Measurements from ENCODE around the gene EFNA3. TPM values are rescaled to one million over a fixed set of nuclear protein-coding genes. Genes with fewer than 3 reads are reported as not detected.
"Not testable (repeated sequence)": the region's sequence is repeated elsewhere in the genome, so short reads cannot be mapped to it uniquely, and the experiment has no call there.

The EFNA3 gene
- polyA plus RNA-seq, 6 donors from 2014 or later, result 0.54 to 2.9 (median 2.1) TPM; not detected in 1

DNA sequence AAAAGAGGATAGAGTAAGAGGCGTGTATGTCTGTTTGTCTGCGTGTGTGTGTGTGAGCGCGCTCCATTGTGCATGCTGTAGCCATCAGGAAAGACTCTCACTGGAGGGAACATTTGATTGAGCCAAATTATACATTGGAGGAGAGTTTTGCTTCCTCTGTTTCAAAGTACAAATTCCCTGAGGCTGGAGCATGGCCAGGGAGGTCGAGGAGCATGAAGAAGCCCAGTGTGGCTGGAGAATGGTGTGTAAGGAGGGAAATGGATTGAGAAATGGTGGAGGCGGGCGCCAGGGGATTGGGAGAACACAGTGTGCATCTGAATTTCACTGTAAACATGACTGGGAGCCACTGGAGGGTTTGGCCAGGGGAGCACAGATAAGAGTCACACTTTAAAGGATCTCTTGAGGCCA is 27.0 kb downstream of the EFNA3 start:
- H3K4me1 Mint-ChIP-seq, result no peaks in the 10 kb centered on the region
- H3K27ac Mint-ChIP-seq, result no peak overlapping the region
- no peak overlapping the region for H3K4me3 Mint-ChIP-seq

DNA sequence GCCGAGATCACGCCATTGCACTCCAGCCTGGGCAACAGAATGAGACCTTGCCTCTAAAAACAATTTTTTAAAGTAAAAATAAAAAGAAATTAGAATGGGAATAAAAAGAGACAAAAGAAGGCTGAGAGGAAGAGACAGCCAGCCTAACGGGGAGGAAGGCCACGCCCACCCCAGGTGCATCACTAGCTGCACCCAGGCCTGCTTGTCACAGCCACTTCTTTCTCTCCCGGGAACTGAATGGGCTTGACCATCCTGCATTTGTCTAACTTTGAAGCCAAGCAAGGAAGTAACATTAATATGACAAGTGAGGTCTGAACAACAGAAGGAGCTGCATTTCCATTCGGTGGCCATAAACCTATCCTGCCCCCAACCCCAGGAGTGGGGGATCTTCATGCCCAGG is 28.2 kb downstream of the EFNA3 start:
- H3K27me3 Mint-ChIP-seq, result peaks cover 0 to 6% (median 0%) of the 10 kb centered on the region in 3 donors
- H3K27ac Mint-ChIP-seq, result no peak overlapping the region
- ATAC-seq (ENCODE audit: low read depth in 2 of 2), result no peak
- H3K36me3 Mint-ChIP-seq, result no peaks in the 10 kb centered on the region
- no peak for DNase-seq
- H3K9me3 Mint-ChIP-seq, result no peaks in the 10 kb centered on the region
- H3K4me3 Mint-ChIP-seq, result no peak overlapping the region
- no peaks in the 10 kb centered on the region for H3K4me1 Mint-ChIP-seq

More for the DNA sequence above, 27.0 kb downstream of the EFNA3 start:
- Mint-ChIP-seq H3K9me3 (no peaks in the 10 kb centered on the region), H3K27me3 (no peaks in the 10 kb centered on the region), H3K36me3 (no peaks in the 10 kb centered on the region)
- no peak for DNase-seq
- no peak for ATAC-seq (ENCODE audit: low read depth in 2 of 2)

DNA sequence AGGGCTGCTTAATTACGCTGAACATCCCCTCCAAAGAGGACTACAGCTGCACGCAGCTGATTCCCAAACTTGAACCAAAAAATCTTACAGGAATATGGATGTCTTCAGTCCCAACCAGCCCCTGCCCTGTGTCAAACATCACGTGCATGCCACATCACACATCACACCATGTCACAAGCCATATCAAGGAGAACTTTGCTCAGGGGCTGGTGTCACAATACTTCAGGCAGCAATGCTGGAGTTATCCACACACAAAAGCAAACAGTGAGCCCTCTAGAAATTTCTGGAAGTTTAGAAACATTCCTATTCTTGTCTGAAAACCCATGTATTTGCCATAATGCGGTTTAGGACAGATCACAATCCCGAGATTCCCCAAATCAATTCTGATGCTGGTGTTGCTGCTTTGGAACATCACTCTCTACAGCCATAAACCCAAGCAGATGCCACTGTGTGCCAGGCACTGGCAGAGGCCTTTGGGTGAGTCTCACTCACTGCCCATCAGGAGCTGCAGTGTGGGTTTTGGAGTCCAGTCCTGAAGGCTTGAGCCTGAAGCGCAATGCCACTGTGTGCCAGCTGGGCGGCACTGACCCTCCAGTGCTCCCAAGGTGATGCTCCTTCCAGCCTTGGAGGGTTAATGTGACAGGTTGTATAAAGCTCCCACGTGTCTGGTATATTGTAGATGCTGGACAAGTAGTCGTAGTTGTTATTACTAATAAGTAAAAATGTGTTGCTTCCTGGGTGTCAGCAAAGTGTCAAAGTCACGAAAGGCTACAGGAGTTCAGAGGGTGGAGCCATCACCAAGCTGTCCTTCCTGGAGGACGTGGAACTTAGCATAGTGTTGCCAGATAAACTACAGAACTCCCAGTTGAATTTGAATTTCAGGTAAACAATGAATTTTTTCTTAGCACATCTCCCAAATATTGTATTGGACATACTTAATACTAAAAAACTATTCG is 28.9 kb downstream of the EFNA3 start:
- DNase-seq (no peak), ATAC-seq (ENCODE audit: low read depth in 2 of 2) (no peak)
- Mint-ChIP-seq H3K9me3 (no peaks in the 10 kb centered on the region), H3K27ac (peak overlapping the region in 1 of 6 donors; percentile 74), H3K36me3 (no peaks in the 10 kb centered on the region), H3K27me3 (peaks cover 0 to 6% (median 0%) of the 10 kb centered on the region in 3 donors), H3K4me3 (no peak overlapping the region), H3K4me1 (no peaks in the 10 kb centered on the region)

DNA sequence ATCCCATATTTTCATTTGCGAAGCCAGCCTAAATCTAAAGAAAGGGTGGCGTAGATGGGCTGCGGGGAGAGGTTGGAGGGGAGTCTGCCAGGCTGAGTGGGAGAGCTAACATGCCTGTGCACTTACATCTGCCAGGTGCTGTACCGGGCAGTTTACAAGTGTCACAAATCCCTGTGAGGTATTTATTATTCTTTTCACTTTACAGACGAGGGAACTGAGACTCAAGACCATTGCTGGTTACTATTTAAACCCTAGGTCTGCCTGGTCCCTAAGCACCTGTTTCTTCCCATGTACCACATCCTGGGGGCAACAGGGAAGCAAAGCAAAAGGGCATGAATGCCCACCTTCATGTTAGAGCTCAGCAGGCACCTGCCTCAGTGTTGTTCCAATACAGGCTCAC is 29.7 kb downstream of the EFNA3 start:
- Mint-ChIP-seq H3K36me3 (no peaks in the 10 kb centered on the region), H3K27me3 (peaks cover 0 to 6% (median 0%) of the 10 kb centered on the region in 3 donors), H3K9me3 (no peaks in the 10 kb centered on the region), H3K27ac (no peak overlapping the region), H3K4me1 (no peaks in the 10 kb centered on the region), H3K4me3 (no peak overlapping the region)
- ATAC-seq (ENCODE audit: low read depth in 2 of 2) (no peak), DNase-seq (no peak)

DNA sequence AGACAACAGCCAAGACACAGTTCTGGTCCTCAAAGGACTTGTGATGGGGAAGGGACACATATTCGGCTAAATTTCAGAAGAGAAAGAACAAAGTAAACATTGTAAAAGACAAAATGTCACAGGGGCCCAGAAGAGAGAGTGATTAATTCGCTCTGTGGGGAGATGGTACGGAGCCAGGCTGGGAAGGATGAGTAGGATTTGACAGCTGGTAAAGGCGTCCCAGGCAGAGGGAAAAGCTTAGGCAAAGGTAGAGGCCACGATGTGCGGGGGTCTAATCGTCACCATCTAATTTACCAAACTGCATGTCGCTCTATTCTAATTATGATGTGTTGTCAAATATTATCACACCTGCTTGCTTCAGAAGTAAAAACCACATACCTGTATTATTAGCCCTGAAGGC is 31.7 kb downstream of the EFNA3 start:
- no peak overlapping the region for H3K4me3 Mint-ChIP-seq
- DNase-seq, result no peak
- H3K36me3 Mint-ChIP-seq, result no peaks in the 10 kb centered on the region
- no peaks in the 10 kb centered on the region for H3K4me1 Mint-ChIP-seq
- H3K9me3 Mint-ChIP-seq, result no peaks in the 10 kb centered on the region
- H3K27me3 Mint-ChIP-seq, result peaks cover 0 to 6% (median 0%) of the 10 kb centered on the region in 3 donors
- no peak for ATAC-seq (ENCODE audit: low read depth in 2 of 2)
- H3K27ac Mint-ChIP-seq, result peak overlapping the region in 1 of 6 donors; percentile 87

DNA sequence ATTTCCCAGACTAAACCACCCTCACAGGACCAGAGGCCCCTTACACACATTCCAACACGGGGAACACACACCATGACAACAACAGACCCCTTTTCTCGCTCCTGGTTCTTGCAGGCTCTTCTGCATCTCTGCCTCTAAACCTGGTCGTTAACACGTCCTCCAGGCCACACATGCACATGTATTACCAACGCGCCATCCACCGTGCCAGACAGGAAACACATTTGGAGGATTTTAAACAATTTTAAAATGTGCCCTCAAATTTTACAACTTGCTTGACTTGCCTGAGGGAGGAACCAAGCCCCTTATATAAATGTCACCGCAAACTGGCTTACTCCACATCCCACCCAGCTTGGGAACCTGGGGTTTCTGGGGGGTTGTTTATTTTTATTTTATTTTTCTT is 32.2 kb downstream of the EFNA3 start:
- Mint-ChIP-seq H3K9me3 (no peaks in the 10 kb centered on the region), H3K4me1 (no peaks in the 10 kb centered on the region), H3K27me3 (peaks cover 0 to 6% (median 0%) of the 10 kb centered on the region in 3 donors), H3K27ac (no peak overlapping the region), H3K4me3 (no peak overlapping the region), H3K36me3 (no peaks in the 10 kb centered on the region)
- no peak for ATAC-seq (ENCODE audit: low read depth in 2 of 2)
- no peak for DNase-seq

DNA sequence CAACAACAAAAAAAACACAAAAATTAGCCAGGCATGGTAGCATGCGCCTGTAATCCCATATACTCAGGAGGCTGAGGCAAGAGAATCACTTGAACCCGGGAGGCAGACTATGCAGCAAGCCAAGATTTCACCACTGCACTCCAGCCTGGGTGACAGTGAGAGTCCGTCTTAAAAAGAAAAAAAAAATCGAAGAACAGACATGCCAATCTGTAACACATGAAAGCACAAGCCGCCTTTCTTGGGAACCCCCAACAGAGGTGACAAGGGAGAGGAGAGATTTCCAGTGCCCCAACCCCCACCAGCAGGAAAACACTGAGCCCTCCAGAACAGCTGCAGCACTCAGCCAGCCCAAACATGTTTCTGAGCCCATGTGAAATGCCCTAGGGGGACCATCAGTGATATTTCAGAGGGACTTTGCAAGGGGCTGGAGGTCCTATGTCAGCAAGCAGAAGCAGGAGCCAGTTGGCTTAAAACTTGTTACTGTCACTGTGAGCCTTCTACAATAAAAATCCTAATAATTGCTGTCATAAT is 34.9 kb downstream of the EFNA3 start:
- ATAC-seq (ENCODE audit: low read depth in 2 of 2), result no peak
- H3K9me3 Mint-ChIP-seq, result no peaks in the 10 kb centered on the region
- no peak overlapping the region for H3K27ac Mint-ChIP-seq
- H3K4me1 Mint-ChIP-seq, result no peaks in the 10 kb centered on the region
- H3K27me3 Mint-ChIP-seq, result peaks cover 0 to 23% (median 12%) of the 10 kb centered on the region in 3 donors
- H3K36me3 Mint-ChIP-seq, result no peaks in the 10 kb centered on the region
- H3K4me3 Mint-ChIP-seq, result no peak overlapping the region
- no peak for DNase-seq

DNA sequence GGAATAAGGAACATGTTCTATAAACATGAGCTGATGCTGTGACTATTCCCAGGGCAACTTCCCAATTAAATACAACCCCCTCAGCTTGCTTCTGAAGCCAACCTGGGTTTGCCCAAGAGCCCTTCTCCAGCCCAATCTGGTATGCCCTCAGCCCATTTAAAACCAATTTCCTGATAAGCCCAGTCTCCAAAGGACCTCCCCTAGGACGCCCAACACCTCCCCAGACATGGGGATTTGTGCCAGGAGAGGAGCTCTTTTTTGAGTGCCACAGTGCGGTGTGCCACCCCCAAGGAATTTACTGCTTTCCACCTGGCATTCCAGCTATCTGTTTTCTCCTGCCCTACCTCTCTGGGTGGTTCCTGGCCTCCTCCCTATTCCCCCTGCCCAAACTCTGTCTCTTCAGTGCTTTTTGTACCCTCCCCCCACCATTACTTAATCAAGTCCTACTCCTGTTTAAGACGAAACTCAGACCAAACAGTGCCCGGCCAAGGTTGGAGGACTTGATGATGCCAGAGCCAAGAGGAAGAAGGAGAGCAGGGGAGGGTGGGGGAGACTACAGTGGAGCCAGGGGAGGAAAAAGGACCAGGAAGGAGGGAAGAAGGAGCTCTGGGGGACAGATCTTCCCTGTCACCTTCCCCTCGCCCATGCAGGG is 37.6 kb downstream of the EFNA3 start:
- Mint-ChIP-seq H3K36me3 (no peaks in the 10 kb centered on the region), H3K4me3 (no peak overlapping the region), H3K27me3 (peaks cover 0 to 28% (median 12%) of the 10 kb centered on the region in 3 donors), H3K9me3 (no peaks in the 10 kb centered on the region), H3K27ac (peak overlapping the region in 1 of 6 donors; percentile 52), H3K4me1 (no peaks in the 10 kb centered on the region)
- DNase-seq (no peak), ATAC-seq (ENCODE audit: low read depth in 2 of 2) (no peak)

DNA sequence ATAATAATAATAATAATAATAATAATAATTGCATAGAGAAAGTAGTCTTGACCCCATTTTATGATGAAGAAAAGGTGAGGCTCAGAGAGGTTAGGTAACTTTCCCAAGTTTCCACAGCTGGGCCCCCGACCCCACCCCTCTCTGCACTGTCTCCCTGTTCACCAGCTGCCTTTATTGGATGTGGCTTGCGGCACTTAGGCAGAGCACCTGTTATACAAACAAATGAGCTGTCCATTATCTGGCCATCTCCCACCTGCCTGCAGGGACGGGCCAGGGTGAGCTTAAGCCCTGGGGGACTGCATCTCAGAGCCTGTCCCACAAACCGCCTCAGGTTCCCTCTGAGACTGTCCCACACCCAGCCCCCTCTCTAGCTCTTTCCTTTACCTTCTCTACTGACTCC is 39.0 kb downstream of the EFNA3 start:
- ATAC-seq (ENCODE audit: low read depth in 2 of 2) (no peak), DNase-seq (no peak)
- peaks cover 0 to 23% (median 12%) of the 10 kb centered on the region in 3 donors for H3K27me3 Mint-ChIP-seq
- no peaks in the 10 kb centered on the region for H3K4me1 Mint-ChIP-seq
- no peaks in the 10 kb centered on the region for H3K9me3 Mint-ChIP-seq
- H3K4me3 Mint-ChIP-seq, result no peak overlapping the region
- no peak overlapping the region for H3K27ac Mint-ChIP-seq
- H3K36me3 Mint-ChIP-seq, result no peaks in the 10 kb centered on the region

DNA sequence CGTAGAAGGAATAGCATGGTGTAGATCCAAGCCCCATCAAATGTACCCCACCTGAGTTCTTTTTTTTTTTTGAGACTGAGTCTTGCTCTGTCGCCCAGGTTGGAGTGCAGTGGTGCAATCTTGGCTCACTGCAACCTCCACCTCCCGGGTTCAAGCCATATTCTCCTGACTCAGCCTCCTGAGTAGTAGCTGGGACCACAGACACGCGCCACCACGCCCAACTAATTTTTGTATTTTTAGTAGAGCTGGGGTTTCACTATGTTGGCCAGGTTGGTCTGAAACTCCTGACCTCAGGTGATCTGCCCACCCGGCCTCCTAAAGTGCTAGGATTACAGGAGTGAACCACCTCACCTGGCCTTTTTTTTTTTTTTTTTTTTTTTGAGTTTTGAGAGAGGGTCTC is 39.5 kb downstream of the EFNA3 start:
- peaks cover 0 to 23% (median 12%) of the 10 kb centered on the region in 3 donors for H3K27me3 Mint-ChIP-seq
- not testable (repeated sequence) for ATAC-seq (ENCODE audit: low read depth in 2 of 2); H3K4me1 Mint-ChIP-seq; H3K9me3 Mint-ChIP-seq; H3K36me3 Mint-ChIP-seq; H3K27ac Mint-ChIP-seq; H3K4me3 Mint-ChIP-seq; DNase-seq

DNA sequence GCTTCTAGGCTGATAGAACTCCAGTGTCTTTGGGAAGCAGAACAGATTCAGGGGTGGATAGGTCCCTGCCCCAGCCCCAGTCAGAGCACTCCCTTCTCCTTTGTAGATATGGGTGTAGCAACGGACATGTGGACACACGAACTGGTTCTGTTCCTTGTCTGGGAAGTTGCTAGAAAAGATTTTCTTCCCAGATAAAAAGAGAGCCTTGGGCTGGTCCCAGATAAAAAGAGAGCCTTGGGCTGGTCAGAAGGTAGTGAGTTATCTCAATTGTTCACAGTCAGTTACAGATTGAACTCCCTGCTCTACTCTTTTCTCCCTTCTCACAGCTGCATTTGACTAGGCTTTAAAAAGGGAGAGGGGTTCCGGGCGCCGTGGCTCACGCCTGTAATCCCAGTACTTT is 41.6 kb downstream of the EFNA3 start:
- no peaks in the 10 kb centered on the region for H3K4me1 Mint-ChIP-seq
- no peaks in the 10 kb centered on the region for H3K36me3 Mint-ChIP-seq
- H3K27me3 Mint-ChIP-seq, result peaks cover 0 to 38% (median 12%) of the 10 kb centered on the region in 3 donors
- DNase-seq, result no peak
- H3K27ac Mint-ChIP-seq, result no peak overlapping the region
- no peaks in the 10 kb centered on the region for H3K9me3 Mint-ChIP-seq
- no peak overlapping the region for H3K4me3 Mint-ChIP-seq
- ATAC-seq (ENCODE audit: low read depth in 2 of 2), result no peak

DNA sequence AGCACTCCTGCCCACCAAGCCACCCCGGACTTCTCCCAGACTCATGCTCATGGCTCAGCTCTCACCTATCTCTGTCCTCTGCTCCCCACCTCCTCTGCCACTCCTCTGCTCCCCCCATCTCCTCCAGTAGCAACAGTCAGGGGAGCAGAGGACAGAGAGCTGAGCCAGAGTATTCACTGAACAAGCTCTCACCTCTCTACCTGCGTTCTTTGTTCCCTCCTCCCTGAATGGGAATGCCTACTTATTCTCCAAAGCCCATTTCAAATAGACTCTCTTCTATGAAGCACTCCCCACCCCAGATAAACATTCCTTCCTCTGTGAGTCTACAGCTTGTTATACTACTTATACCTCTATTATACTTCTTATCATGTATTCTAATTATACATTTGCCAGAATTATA is 42.6 kb downstream of the EFNA3 start:
- peaks cover 0 to 40% (median 8%) of the 10 kb centered on the region in 3 donors for H3K27me3 Mint-ChIP-seq
- no peaks in the 10 kb centered on the region for H3K36me3 Mint-ChIP-seq
- peak overlapping the region in 1 of 6 donors; percentile 63 for H3K27ac Mint-ChIP-seq
- DNase-seq (no peak), ATAC-seq (ENCODE audit: low read depth in 2 of 2) (no peak)
- no peaks in the 10 kb centered on the region for H3K9me3 Mint-ChIP-seq
- no peaks in the 10 kb centered on the region for H3K4me1 Mint-ChIP-seq
- no peak overlapping the region for H3K4me3 Mint-ChIP-seq

DNA sequence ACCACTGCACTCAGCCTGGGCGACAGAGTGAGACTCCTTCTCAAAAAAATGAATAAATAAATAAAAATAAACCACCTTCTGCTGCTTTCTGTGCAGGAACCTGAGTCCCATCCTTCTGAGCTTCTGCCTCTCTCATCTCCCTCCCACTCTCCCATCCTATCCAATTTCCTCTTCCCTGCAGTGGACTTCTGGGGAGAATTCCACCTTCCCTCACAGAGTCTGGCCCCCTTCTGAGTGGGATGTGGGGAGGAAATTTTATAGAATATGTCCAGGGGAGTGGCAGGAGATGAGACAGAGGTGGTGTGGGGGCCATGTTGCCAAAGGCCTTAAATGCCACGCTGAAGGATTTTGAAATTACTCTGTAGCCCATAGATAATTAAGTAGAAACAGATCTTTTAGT is 43.7 kb downstream of the EFNA3 start:
- DNase-seq (no peak), ATAC-seq (ENCODE audit: low read depth in 2 of 2) (no peak)
- no peak overlapping the region for H3K27ac Mint-ChIP-seq
- H3K4me3 Mint-ChIP-seq, result no peak overlapping the region
- H3K27me3 Mint-ChIP-seq, result peaks cover 7 to 42% (median 10%) of the 10 kb centered on the region in 3 donors
- no peaks in the 10 kb centered on the region for H3K9me3 Mint-ChIP-seq
- H3K4me1 Mint-ChIP-seq, result peaks cover 8 to 9% (median 9%) of the 10 kb centered on the region in 3 donors
- no peaks in the 10 kb centered on the region for H3K36me3 Mint-ChIP-seq

DNA sequence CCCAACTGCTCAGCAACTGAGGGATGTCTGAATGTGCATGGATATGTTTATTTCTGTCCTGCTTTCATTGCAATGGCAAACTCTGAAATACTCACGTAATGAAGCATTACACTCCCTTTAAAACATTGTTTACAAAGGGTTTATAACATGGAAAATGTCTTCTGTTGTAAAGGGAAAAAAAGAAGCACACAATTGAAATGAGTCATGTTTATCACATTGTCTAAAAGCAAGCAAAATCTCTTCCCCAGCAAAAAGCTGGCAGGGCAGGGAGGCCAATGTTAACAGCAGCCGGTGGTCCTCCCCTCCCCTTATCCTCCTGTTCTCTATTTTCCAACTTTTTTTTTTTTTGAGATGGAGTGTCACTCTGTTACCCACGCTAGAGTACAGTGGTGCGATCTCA is 45.2 kb downstream of the EFNA3 start:
- Mint-ChIP-seq H3K4me1 (peaks cover 18 to 22% (median 20%) of the 10 kb centered on the region in 3 donors), H3K27me3 (peaks cover 15 to 48% (median 18%) of the 10 kb centered on the region in 3 donors), H3K4me3 (no peak overlapping the region), H3K9me3 (no peaks in the 10 kb centered on the region), H3K36me3 (no peaks in the 10 kb centered on the region), H3K27ac (no peak overlapping the region)
- DNase-seq (no peak), ATAC-seq (ENCODE audit: low read depth in 2 of 2) (no peak)
